ENCODE data around the gene GALNT7. TPM values are rescaled to one million over a fixed set of nuclear protein-coding genes. Genes with fewer than 3 reads are reported as not detected.

The GALNT7 gene
- total RNA-seq, 1 experiment from 2014 or later, result 51.6 TPM

DNA sequence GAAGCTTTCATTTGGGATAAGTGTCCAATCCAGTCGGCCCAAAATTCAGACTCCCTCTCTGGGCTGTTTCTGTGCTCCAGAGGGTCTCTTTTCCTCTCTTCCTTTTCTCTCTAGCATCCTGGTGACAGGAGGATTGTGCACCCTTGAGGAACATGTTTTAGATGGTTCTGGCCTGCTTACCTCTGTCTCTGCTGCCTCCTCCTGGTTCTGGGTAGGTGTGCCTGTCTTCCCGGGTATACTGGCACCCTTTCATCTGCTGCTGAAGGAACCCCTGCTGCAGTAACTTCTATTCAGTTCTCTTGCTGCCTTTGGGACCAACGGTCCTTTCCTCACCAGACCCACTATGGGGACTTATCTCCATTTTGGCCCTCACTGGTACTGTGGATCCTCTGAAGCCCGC lies 112.4 kb downstream of the GALNT7 start:
- DNase-seq, result no peak
- Mint-ChIP-seq H3K36me3 (ENCODE audit: insufficient read depth, unreplicated experiment) (no peaks in the 10 kb centered on the region), H3K27ac (ENCODE audit: unreplicated experiment) (no peak overlapping the region), H3K4me1 (ENCODE audit: low read depth, unreplicated experiment) (no peaks in the 10 kb centered on the region), H3K4me3 (ENCODE audit: low read depth, unreplicated experiment) (no peak overlapping the region), H3K27me3 (ENCODE audit: unreplicated experiment) (no peaks in the 10 kb centered on the region), H3K9me3 (ENCODE audit: low read depth, unreplicated experiment) (peaks cover 3% of the 10 kb centered on the region)
- no TSS peak for BruUV-seq (replicated peaks)
- TF ChIP-seq, protein P1, sequence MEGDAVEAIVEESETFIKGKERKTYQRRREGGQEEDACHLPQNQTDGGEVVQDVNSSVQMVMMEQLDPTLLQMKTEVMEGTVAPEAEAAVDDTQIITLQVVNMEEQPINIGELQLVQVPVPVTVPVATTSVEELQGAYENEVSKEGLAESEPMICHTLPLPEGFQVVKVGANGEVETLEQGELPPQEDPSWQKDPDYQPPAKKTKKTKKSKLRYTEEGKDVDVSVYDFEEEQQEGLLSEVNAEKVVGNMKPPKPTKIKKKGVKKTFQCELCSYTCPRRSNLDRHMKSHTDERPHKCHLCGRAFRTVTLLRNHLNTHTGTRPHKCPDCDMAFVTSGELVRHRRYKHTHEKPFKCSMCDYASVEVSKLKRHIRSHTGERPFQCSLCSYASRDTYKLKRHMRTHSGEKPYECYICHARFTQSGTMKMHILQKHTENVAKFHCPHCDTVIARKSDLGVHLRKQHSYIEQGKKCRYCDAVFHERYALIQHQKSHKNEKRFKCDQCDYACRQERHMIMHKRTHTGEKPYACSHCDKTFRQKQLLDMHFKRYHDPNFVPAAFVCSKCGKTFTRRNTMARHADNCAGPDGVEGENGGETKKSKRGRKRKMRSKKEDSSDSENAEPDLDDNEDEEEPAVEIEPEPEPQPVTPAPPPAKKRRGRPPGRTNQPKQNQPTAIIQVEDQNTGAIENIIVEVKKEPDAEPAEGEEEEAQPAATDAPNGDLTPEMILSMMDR (IDR thresholded peaks at IDR 0.05; ENCODE audit: unreplicated experiment), result no peak
- intact Hi-C loops (cut with micrococcal nuclease; ENCODE audit: unreplicated experiment), result no loop called here
- CTCF ChIA-PET, result interaction anchor here (0.9 kb wide), 1 partner anchor 21 kb away, joined by 4 read pairs; no protein-coding TSS in a partner anchor

DNA sequence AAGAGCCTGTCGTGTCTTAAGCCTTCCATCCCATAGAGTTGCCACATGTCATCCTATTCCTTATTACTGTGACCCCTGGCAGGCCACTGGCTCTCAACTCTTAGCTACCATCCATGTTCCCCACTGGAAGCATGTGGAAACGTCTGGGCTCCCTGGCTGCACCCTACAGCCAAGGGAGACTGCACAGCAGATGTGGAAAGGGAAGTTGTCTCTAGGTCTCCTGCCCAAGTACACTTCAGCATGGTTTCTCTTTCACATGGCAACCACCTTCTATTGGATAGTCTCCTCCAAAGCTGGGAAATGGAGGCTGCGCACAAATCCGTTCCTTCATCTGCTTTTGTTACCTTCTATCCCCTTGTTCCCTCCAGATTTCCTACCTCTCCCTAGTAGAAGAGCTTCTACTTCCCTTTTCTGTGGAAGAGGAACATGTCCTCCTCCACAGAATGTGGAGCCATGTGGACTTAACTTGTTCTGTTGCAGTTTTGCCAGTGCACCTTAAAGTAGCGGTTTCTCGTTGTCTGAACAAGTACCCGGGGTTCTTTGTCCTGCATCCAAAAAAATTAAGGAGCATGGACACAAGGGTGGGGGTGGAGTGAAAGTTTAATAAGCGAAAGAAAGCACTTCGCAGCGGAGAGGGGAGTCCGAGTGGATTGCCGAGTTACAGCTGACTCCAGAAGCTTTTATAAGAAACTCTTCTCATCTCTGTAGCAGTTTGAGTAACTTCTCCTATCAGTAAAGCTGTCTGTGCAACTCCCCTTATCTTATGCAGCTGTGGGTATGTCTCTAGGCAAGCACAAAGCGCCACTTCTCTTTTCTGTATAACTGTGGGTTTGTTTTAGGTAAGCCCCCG lies 113.0 kb downstream of the GALNT7 start:
- Mint-ChIP-seq H3K27ac (ENCODE audit: unreplicated experiment) (peak overlapping the region; percentile 65), H3K4me3 (ENCODE audit: low read depth, unreplicated experiment) (no peak overlapping the region), H3K9me3 (ENCODE audit: low read depth, unreplicated experiment) (peaks cover 3% of the 10 kb centered on the region), H3K36me3 (ENCODE audit: insufficient read depth, unreplicated experiment) (no peaks in the 10 kb centered on the region), H3K4me1 (ENCODE audit: low read depth, unreplicated experiment) (no peaks in the 10 kb centered on the region), H3K27me3 (ENCODE audit: unreplicated experiment) (no peaks in the 10 kb centered on the region)
- no TSS peak for BruUV-seq (replicated peaks)
- DNase-seq, result no peak
- intact Hi-C loops (cut with micrococcal nuclease; ENCODE audit: unreplicated experiment), result no loop called here
- TF ChIP-seq, protein P1 (IDR thresholded peaks at IDR 0.05; ENCODE audit: unreplicated experiment), result no peak
- CTCF ChIA-PET, result interaction anchor here (0.9 kb wide), 1 partner anchor 20 kb away, joined by 4 read pairs; no protein-coding TSS in a partner anchor

DNA sequence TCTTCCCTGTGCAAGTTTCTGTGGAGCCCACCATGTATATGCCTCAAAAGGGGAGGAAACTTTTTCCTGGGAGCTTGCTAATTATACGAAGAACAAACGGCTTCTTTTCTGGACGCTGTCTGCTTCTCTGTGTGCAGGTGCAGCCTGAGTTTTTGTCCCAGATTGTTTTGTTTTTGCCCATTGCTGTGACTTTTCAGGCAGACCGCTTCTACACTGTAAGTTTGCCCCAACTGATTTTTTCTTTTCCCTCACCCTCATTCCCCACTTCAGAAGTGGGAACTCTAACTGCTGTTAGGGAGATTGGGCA lies 113.6 kb downstream of the GALNT7 start:
- CTCF ChIA-PET, result no interaction called here
- H3K27me3 Mint-ChIP-seq (ENCODE audit: unreplicated experiment), result no peaks in the 10 kb centered on the region

DNA sequence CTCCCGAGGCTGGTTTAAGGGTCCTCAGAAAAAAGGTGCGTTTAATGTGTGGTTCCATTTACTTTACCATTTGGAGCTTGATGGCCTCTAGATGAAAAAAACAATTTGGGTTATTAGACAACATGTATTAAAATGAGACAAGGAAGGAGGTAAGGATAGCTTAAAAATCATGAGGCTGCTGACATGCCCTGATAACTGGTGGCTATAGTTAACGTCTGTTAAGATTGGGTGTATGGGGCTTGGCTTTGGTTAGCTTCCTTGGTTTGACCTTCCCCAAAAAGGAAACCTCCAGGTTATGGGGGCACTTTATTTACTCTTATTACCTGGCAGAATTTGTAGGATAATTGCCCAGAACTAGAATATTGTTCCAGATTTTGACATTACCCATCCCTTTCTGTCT lies 114.0 kb downstream of the GALNT7 start:
- peaks cover 3% of the 10 kb centered on the region for H3K9me3 Mint-ChIP-seq (ENCODE audit: low read depth, unreplicated experiment)
- intact Hi-C loops (cut with micrococcal nuclease; ENCODE audit: unreplicated experiment), result no loop called here
- H3K4me3 Mint-ChIP-seq (ENCODE audit: low read depth, unreplicated experiment), result no peak overlapping the region
- no peaks in the 10 kb centered on the region for H3K27me3 Mint-ChIP-seq (ENCODE audit: unreplicated experiment)
- no peak for DNase-seq
- no peaks in the 10 kb centered on the region for H3K4me1 Mint-ChIP-seq (ENCODE audit: low read depth, unreplicated experiment)
- H3K27ac Mint-ChIP-seq (ENCODE audit: unreplicated experiment), result no peak overlapping the region
- H3K36me3 Mint-ChIP-seq (ENCODE audit: insufficient read depth, unreplicated experiment), result no peaks in the 10 kb centered on the region
- TF ChIP-seq, protein P1 (IDR thresholded peaks at IDR 0.05; ENCODE audit: unreplicated experiment), result no peak
- CTCF ChIA-PET, result no interaction called here
- no TSS peak for BruUV-seq (replicated peaks)

More for the DNA sequence above, 113.6 kb downstream of the GALNT7 start:
- Mint-ChIP-seq H3K9me3 (ENCODE audit: low read depth, unreplicated experiment) (peaks cover 3% of the 10 kb centered on the region), H3K27ac (ENCODE audit: unreplicated experiment) (no peak overlapping the region), H3K36me3 (ENCODE audit: insufficient read depth, unreplicated experiment) (no peaks in the 10 kb centered on the region), H3K4me1 (ENCODE audit: low read depth, unreplicated experiment) (no peaks in the 10 kb centered on the region), H3K4me3 (ENCODE audit: low read depth, unreplicated experiment) (no peak overlapping the region)
- TF ChIP-seq, protein P1 (IDR thresholded peaks at IDR 0.05; ENCODE audit: unreplicated experiment), result no peak
- DNase-seq, result no peak
- no TSS peak for BruUV-seq (replicated peaks)
- intact Hi-C loops (cut with micrococcal nuclease; ENCODE audit: unreplicated experiment), result no loop called here

Data from Calu3 (cell line).